HEK293 (cell line): ENCODE measurements around the gene CFAP119.

ENCODE experiments used
- CTCF ChIA-PET: fragments of 350-600 bp; formaldehyde crosslinking; extraction: SDS; loops from one replicate; lab custom pipeline; 2021; ENCODE audit warnings: antibody characterized with exemption; lab: Yijun Ruan, JAX
- POLR2A ChIA-PET: fragments of 300-600 bp; formaldehyde crosslinking; extraction: SDS; loops from one replicate; lab custom pipeline; 2020; ENCODE audit warnings: antibody characterized with exemption, inconsistent platforms; lab: Yijun Ruan, JAX
- H3K27ac ChIP-seq: fragments of 200-500 bp; sonication (Bioruptor generic); 2 replicates; pipeline ENCODE4 v1.5.1; 2014; ENCODE audit warnings: low read depth, low read length, control low read depth, inconsistent platforms; ENCODE audit errors: extremely low read depth
- H3K36me3 ChIP-seq, 2 experiments: fragments of 200-500 bp in 1 of 2; sonication (Bioruptor generic) in 1 of 2; 1 replicate in 1 of 2; 2 replicates in 1 of 2; pipeline ENCODE4 v1.5.1; 2014 to 2017; ENCODE audit warnings: inconsistent platforms in 2 of 2, low read length in 2 of 2; ENCODE audit not compliant: control insufficient read depth in 2 of 2, insufficient read depth in 1 of 2
- H3K4me1 ChIP-seq: fragments of 200-500 bp; sonication (Bioruptor generic); 2 replicates; pipeline ENCODE4 v1.5.1; 2014; ENCODE audit warnings: mild to moderate bottlenecking, low read length, inconsistent platforms; ENCODE audit not compliant: control insufficient read depth, insufficient read depth
- H3K4me3 ChIP-seq: 2 replicates; pipeline ENCODE4 v1.5.1; 2011; ENCODE audit warnings: low read depth, mild to moderate bottlenecking, control low read depth, low read length, moderate library complexity
- H3K9me3 ChIP-seq: fragments of 200-500 bp; sonication (Bioruptor generic); 2 replicates; pipeline ENCODE4 v1.5.1; 2014; ENCODE audit warnings: low read depth, low read length, inconsistent platforms; ENCODE audit not compliant: control insufficient read depth, insufficient read depth
- HOXC10 ChIP-seq: sonication (generic); formaldehyde crosslinking; IDR thresholded peaks from 2 replicates; pipeline ENCODE4 v1.8.1; 2023; ENCODE audit warnings: mild to moderate bottlenecking, missing genetic modification reagents
- KLF9 ChIP-seq: fragments of 450-650 bp; formaldehyde crosslinking; IDR thresholded peaks from 2 replicates; pipeline ENCODE4 v1.5.1; 2016; ENCODE audit warnings: missing biosample characterization, missing genetic modification characterization, low read depth
- REPIN1 ChIP-seq: fragments of 450-650 bp; formaldehyde crosslinking; IDR thresholded peaks from 2 replicates; pipeline ENCODE4 v1.5.1; 2017; ENCODE audit warnings: missing biosample characterization, missing genetic modification characterization, low read depth
- ZNF214 ChIP-seq: fragments of 450-650 bp; formaldehyde crosslinking; IDR thresholded peaks from 2 replicates; pipeline ENCODE4 v1.5.1; 2017; ENCODE audit warnings: missing biosample characterization, mild to moderate bottlenecking, missing genetic modification characterization, borderline replicate concordance
- ZNF248 ChIP-seq: fragments of 450-650 bp; formaldehyde crosslinking; IDR thresholded peaks from 2 replicates; pipeline ENCODE4 v1.5.1; 2017; ENCODE audit warnings: missing biosample characterization, missing genetic modification characterization
- ZNF324 ChIP-seq: fragments of 450-650 bp; formaldehyde crosslinking; IDR thresholded peaks from 2 replicates; pipeline ENCODE4 v1.5.1; 2016; ENCODE audit warnings: missing biosample characterization, missing genetic modification characterization
- ZNF341 ChIP-seq: fragments of 450-650 bp; formaldehyde crosslinking; IDR thresholded peaks from 2 replicates; pipeline ENCODE4; 2016; ENCODE audit warnings: low read depth, missing biosample characterization, missing genetic modification characterization
- ZNF350 ChIP-seq: fragments of 450-650 bp; formaldehyde crosslinking; IDR thresholded peaks from 2 replicates; pipeline ENCODE4 v1.5.0; 2017; ENCODE audit warnings: missing biosample characterization, mild to moderate bottlenecking, missing genetic modification characterization
- ZNF426 ChIP-seq: fragments of 450-650 bp; formaldehyde crosslinking; IDR thresholded peaks from 2 replicates; pipeline ENCODE4 v1.5.1; 2017; ENCODE audit warnings: missing biosample characterization, missing genetic modification characterization, mild to moderate bottlenecking, inconsistent platforms, moderate library complexity
- ZNF529 ChIP-seq: fragments of 450-650 bp; formaldehyde crosslinking; IDR thresholded peaks from 2 replicates; pipeline ENCODE4 v1.5.1; 2017; ENCODE audit warnings: missing genetic modification characterization, missing biosample characterization; ENCODE audit not compliant: insufficient replicate concordance
- ZNF530 ChIP-seq: fragments of 450-650 bp; formaldehyde crosslinking; IDR thresholded peaks from 2 replicates; pipeline ENCODE4 v1.5.1; 2016; ENCODE audit warnings: low read depth, missing biosample characterization, missing genetic modification characterization
- ZNF544 ChIP-seq: fragments of 450-650 bp; formaldehyde crosslinking; IDR thresholded peaks from 2 replicates; pipeline ENCODE4 v1.5.0; 2017; ENCODE audit warnings: missing biosample characterization, missing genetic modification characterization
- ZNF561 ChIP-seq: fragments of 450-650 bp; IDR thresholded peaks from 2 replicates; pipeline ENCODE4 v1.5.1; 2018; ENCODE audit warnings: missing biosample characterization, missing genetic modification characterization, borderline replicate concordance
- ZNF600 ChIP-seq: fragments of 450-650 bp; formaldehyde crosslinking; IDR thresholded peaks from 2 replicates; pipeline ENCODE4 v1.5.1; 2016; ENCODE audit warnings: missing biosample characterization, missing genetic modification characterization
- ZNF768 ChIP-seq: fragments of 450-650 bp; formaldehyde crosslinking; IDR thresholded peaks from 2 replicates; pipeline ENCODE4 v1.5.1; 2018; ENCODE audit warnings: missing biosample characterization, mild to moderate bottlenecking, missing genetic modification characterization
- ZNF777 ChIP-seq: fragments of 450-650 bp; formaldehyde crosslinking; IDR thresholded peaks from 2 replicates; pipeline ENCODE4 v1.5.1; 2017; ENCODE audit warnings: missing biosample characterization, missing genetic modification characterization, borderline replicate concordance
- TF ChIP-seq, protein P1 (sequence below): fragments of 450-650 bp; formaldehyde crosslinking; IDR thresholded peaks from 2 replicates; pipeline ENCODE4 v1.5.1; 2016; ENCODE audit warnings: missing biosample characterization, missing genetic modification characterization
- TF ChIP-seq, protein P2 (sequence below): fragments of 450-650 bp; formaldehyde crosslinking; IDR thresholded peaks from 2 replicates; pipeline ENCODE4 v1.5.1; 2016; ENCODE audit warnings: missing biosample characterization, missing genetic modification characterization
- TF ChIP-seq, protein P3 (sequence below): fragments of 450-650 bp; formaldehyde crosslinking; IDR thresholded peaks from 2 replicates; pipeline ENCODE4 v1.5.1; 2016; ENCODE audit warnings: missing biosample characterization, missing genetic modification characterization

The CFAP119 gene

GRCh38 chr16:30805370-30806169, 43.7 kb upstream of the CFAP119 start (continued):
- TF ChIP-seq ZNF350 = no peak
- no peak for TF ChIP-seq KLF9 (tag by site-specific recombination)
- peak; percentile 98 for TF ChIP-seq ZNF561 (tag by site-specific recombination)
- no peak for TF ChIP-seq ZNF530 (tag by site-specific recombination)
- no peak for TF ChIP-seq ZNF248 (tag by site-specific recombination)

GRCh38 chr16:30805056-30805369, 43.2 kb upstream of the CFAP119 start:
- ChIA-PET POLR2A (interaction anchor here (0.5 to 5.4 kb wide), 29 partner anchors 9 to 740 kb away, joined by 3 to 132 read pairs (median 5); partner anchors contain the start of genes ALDOA, FBXL19, PHKG2 and PRR14), CTCF (interaction anchor here (0.6 to 4.9 kb wide), 11 partner anchors 9 to 1826 kb away, joined by 3 to 30 read pairs (median 4); partner anchors contain the start of genes PRR14 and ZNF629)
- TF ChIP-seq ZNF768 = 0 out of 2 replicates have a peak, but pooled peaks have one; percentile 98
- TF ChIP-seq, protein P1, sequence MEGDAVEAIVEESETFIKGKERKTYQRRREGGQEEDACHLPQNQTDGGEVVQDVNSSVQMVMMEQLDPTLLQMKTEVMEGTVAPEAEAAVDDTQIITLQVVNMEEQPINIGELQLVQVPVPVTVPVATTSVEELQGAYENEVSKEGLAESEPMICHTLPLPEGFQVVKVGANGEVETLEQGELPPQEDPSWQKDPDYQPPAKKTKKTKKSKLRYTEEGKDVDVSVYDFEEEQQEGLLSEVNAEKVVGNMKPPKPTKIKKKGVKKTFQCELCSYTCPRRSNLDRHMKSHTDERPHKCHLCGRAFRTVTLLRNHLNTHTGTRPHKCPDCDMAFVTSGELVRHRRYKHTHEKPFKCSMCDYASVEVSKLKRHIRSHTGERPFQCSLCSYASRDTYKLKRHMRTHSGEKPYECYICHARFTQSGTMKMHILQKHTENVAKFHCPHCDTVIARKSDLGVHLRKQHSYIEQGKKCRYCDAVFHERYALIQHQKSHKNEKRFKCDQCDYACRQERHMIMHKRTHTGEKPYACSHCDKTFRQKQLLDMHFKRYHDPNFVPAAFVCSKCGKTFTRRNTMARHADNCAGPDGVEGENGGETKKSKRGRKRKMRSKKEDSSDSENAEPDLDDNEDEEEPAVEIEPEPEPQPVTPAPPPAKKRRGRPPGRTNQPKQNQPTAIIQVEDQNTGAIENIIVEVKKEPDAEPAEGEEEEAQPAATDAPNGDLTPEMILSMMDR (tag by site-specific recombination) = no peak
- H3K4me3 ChIP-seq = peak overlapping the region; percentile 74
- H3K27ac ChIP-seq = peak overlapping the region; percentile 86
- H3K9me3 ChIP-seq = no peaks in the 10 kb centered on the region
- H3K36me3 ChIP-seq = no peaks in the 10 kb centered on the region
- H3K4me1 ChIP-seq = no peaks in the 10 kb centered on the region

DNA sequence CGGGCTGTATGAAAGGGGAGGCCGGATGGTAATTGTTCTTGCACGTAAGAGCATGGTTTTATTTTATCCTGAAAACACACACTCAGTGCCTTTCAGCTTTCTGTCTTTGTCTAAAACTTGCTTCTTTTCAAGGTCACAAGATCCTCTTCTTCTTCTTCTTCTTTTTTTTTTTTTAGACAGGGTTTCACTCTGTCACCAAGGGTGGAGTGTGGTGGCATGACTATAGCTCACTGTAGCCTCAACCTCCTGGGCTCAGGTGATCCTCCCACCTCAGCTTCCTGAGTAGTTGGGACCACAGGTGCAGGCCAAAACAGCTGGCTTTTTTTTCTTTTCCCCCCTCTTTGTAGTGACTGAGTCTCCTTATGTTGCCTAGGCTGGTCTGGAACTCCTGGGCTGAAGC, 41.1 kb upstream of the CFAP119 start:
- ChIA-PET POLR2A (interaction anchor here (0.6 to 5.4 kb wide), 3 partner anchors 10 to 34 kb away, joined by 3 to 132 read pairs (median 8); partner anchors contain the start of gene ZNF629), CTCF (interaction anchor here (1.0 to 4.9 kb wide), 3 partner anchors 11 to 19 kb away, joined by 4 to 30 read pairs (median 12); no protein-coding TSS in a partner anchor)
- no peak overlapping the region for H3K4me3 ChIP-seq
- TF ChIP-seq ZNF600 (tag by site-specific recombination) (no peak), REPIN1 (tag by site-specific recombination) (no peak), ZNF426 (no peak), ZNF214 (tag by site-specific recombination) (no peak), ZNF529 (tag by site-specific recombination) (no peak), HOXC10 (CRISPR knock-in tag) (no peak), ZNF777 (tag by site-specific recombination) (no peak), ZNF341 (tag by site-specific recombination) (no peak), ZNF324 (tag by site-specific recombination) (no peak), ZNF544 (tag by site-specific recombination) (no peak)
- TF ChIP-seq, protein P2, sequence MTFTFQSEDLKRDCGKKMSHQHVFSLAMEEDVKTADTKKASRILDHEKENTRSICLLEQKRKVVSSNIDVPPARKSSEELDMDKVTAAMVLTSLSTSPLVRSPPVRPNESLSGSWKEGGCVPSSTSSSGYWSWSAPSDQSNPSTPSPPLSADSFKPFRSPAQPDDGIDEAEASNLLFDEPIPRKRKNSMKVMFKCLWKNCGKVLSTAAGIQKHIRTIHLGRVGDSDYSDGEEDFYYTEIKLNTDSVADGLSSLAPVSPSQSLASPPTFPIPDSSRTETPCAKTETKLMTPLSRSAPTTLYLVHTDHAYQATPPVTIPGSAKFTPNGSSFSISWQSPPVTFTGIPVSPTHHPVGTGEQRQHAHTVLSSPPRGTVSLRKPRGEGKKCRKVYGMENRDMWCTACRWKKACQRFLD (tag by site-specific recombination) = no peak
- TF ChIP-seq, protein P3, sequence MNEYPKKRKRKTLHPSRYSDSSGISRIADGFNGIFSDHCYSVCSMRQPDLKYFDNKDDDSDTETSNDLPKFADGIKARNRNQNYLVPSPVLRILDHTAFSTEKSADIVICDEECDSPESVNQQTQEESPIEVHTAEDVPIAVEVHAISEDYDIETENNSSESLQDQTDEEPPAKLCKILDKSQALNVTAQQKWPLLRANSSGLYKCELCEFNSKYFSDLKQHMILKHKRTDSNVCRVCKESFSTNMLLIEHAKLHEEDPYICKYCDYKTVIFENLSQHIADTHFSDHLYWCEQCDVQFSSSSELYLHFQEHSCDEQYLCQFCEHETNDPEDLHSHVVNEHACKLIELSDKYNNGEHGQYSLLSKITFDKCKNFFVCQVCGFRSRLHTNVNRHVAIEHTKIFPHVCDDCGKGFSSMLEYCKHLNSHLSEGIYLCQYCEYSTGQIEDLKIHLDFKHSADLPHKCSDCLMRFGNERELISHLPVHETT = no peak
- no peaks in the 10 kb centered on the region for H3K36me3 ChIP-seq
- H3K4me1 ChIP-seq = no peaks in the 10 kb centered on the region
- H3K9me3 ChIP-seq = no peaks in the 10 kb centered on the region
- H3K27ac ChIP-seq = no peak overlapping the region
